Measurements from ENCODE around the gene PSD4. TPM values are rescaled to one million over a fixed set of nuclear protein-coding genes. Genes with fewer than 3 reads are reported as not detected.

Gene PSD4
- total RNA-seq, 1 donor from 2014 or later: 2.6 TPM

GRCh38 chr2:113138428-113139322, 35.1 kb upstream of the PSD4 start:
- ATAC-seq (ENCODE audit: poor library complexity) (peak; percentile 64), DNase-seq (no peak)
- intact Hi-C loops (cut with DNase I): loop anchor here (5.0 kb wide), 2 partner anchors 59 to 249 kb away; no protein-coding TSS in a partner anchor

GRCh38 chr2:113141451-113141850, 32.3 kb upstream of the PSD4 start:
- ATAC-seq (ENCODE audit: poor library complexity) (no peak), DNase-seq (no peak)
- intact Hi-C loops (cut with DNase I): no loop called here

GRCh38 chr2:113142290-113142689, 31.5 kb upstream of the PSD4 start:
- DNase-seq (no peak), ATAC-seq (ENCODE audit: poor library complexity) (no peak)
- intact Hi-C loops (cut with DNase I): no loop called here

GRCh38 chr2:113144259-113144658, 29.5 kb upstream of the PSD4 start:
- no peak for ATAC-seq (ENCODE audit: poor library complexity)
- intact Hi-C loops (cut with DNase I): no loop called here
- no peak for DNase-seq

GRCh38 chr2:113148606-113149552, 24.9 kb upstream of the PSD4 start:
- no peak for ATAC-seq (ENCODE audit: poor library complexity)
- DNase-seq: no peak
- intact Hi-C loops (cut with DNase I): no loop called here

GRCh38 chr2:113149553-113150257, 24.1 kb upstream of the PSD4 start:
- ATAC-seq (ENCODE audit: poor library complexity) (no peak), DNase-seq (no peak)
- intact Hi-C loops (cut with DNase I): no loop called here

GRCh38 chr2:113150258-113150601, 23.5 kb upstream of the PSD4 start:
- DNase-seq (no peak), ATAC-seq (ENCODE audit: poor library complexity) (no peak)
- intact Hi-C loops (cut with DNase I): no loop called here

- DNase-seq (no peak), ATAC-seq (ENCODE audit: poor library complexity) (no peak)
- intact Hi-C loops (cut with DNase I): no loop called here
These were observed 18.4 kb upstream of the PSD4 start for GRCh38 chr2:113155331-113155730.

GRCh38 chr2:113156278-113157117, 17.3 kb upstream of the PSD4 start:
- intact Hi-C loops (cut with DNase I): no loop called here
- no peak for DNase-seq
- no peak for ATAC-seq (ENCODE audit: poor library complexity)

- intact Hi-C loops (cut with DNase I): no loop called here
- DNase-seq (no peak), ATAC-seq (ENCODE audit: poor library complexity) (peak; percentile 66)
These were observed 16.5 kb upstream of the PSD4 start for GRCh38 chr2:113157118-113157896.

GRCh38 chr2:113157897-113158753, 15.6 kb upstream of the PSD4 start:
- DNase-seq: no peak
- ATAC-seq (ENCODE audit: poor library complexity): no peak
- intact Hi-C loops (cut with DNase I): no loop called here

GRCh38 chr2:113158884-113159553, 14.8 kb upstream of the PSD4 start:
- intact Hi-C loops (cut with DNase I): no loop called here

GRCh38 chr2:113160248-113160647, 13.5 kb upstream of the PSD4 start:
- intact Hi-C loops (cut with DNase I): no loop called here
- ATAC-seq (ENCODE audit: poor library complexity): no peak
- no peak for DNase-seq

More at GRCh38 chr2:113158884-113159553, 14.8 kb upstream of the PSD4 start:
- ATAC-seq (ENCODE audit: poor library complexity): no peak
- DNase-seq: no peak

GRCh38 chr2:113160962-113161361, 12.8 kb upstream of the PSD4 start:
- intact Hi-C loops (cut with DNase I): no loop called here
- no peak for ATAC-seq (ENCODE audit: poor library complexity)
- DNase-seq: no peak

- intact Hi-C loops (cut with DNase I): no loop called here
- ATAC-seq (ENCODE audit: poor library complexity): no peak
- no peak for DNase-seq
These were observed 11.6 kb upstream of the PSD4 start for GRCh38 chr2:113162173-113162572.

- ATAC-seq (ENCODE audit: poor library complexity): no peak
- intact Hi-C loops (cut with DNase I): no loop called here
- no peak for DNase-seq
These were observed 10.9 kb upstream of the PSD4 start for GRCh38 chr2:113162869-113163268.

All from Right ventricle myocardium superior (tissue), 1 donor.